BE2C (cell line): Measurements from ENCODE around the gene FARP1.

ENCODE experiments used
- DNase-seq: peaks from one replicate; pipeline ENCODE4 v3.0.0-alpha.2; 2020
- H3K27me3 ChIP-seq: fragments of 250-450 bp; sonication (Bioruptor Pico); 2 replicates; pipeline ENCODE4 v1.5.1; 2020; ENCODE audit warnings: mild to moderate bottlenecking
- H3K36me3 ChIP-seq: fragments of 250-450 bp; sonication (Bioruptor Pico); 2 replicates; pipeline ENCODE4 v1.5.1; 2020; ENCODE audit warnings: mild to moderate bottlenecking
- H3K4me1 ChIP-seq: fragments of 250-450 bp; sonication (Bioruptor Pico); 2 replicates; pipeline ENCODE4 v1.5.1; 2020
- H3K4me3 ChIP-seq: 2 replicates; pipeline ENCODE4 v1.5.1; 2011; ENCODE audit warnings: low read depth, low read length
- H3K9me3 ChIP-seq: fragments of 250-450 bp; sonication (Bioruptor Pico); 2 replicates; pipeline ENCODE4 v1.5.1; 2020
- CTCF ChIP-seq: IDR thresholded peaks from 2 replicates; pipeline ENCODE4 v1.5.1; 2012; ENCODE audit warnings: mild to moderate bottlenecking, low read depth, low read length

FARP1 gene

GRCh38 chr13:98216135-98216565, 73.3 kb downstream of the FARP1 start:
- peak; percentile 66 for DNase-seq
- H3K36me3 ChIP-seq: peaks cover 13% of the 10 kb centered on the region
- peaks cover 37% of the 10 kb centered on the region for H3K4me1 ChIP-seq
- no peaks in the 10 kb centered on the region for H3K9me3 ChIP-seq
- no peaks in the 10 kb centered on the region for H3K27me3 ChIP-seq
- TF ChIP-seq CTCF: no peak
- H3K4me3 ChIP-seq: no peak overlapping the region

- DNase-seq: no peak
- H3K4me3 ChIP-seq: no peak overlapping the region
- no peaks in the 10 kb centered on the region for H3K27me3 ChIP-seq
- peaks cover 43% of the 10 kb centered on the region for H3K4me1 ChIP-seq
- H3K9me3 ChIP-seq: no peaks in the 10 kb centered on the region
- H3K36me3 ChIP-seq: peaks cover 13% of the 10 kb centered on the region
- no peak for TF ChIP-seq CTCF
Measured at GRCh38 chr13:98216711-98217285, 73.9 kb downstream of the FARP1 start.

GRCh38 chr13:98217597-98217996, 74.7 kb downstream of the FARP1 start:
- Histone ChIP-seq H3K4me3 (no peak overlapping the region), H3K36me3 (peaks cover 13% of the 10 kb centered on the region), H3K4me1 (peaks cover 46% of the 10 kb centered on the region), H3K27me3 (no peaks in the 10 kb centered on the region), H3K9me3 (no peaks in the 10 kb centered on the region)
- no peak for DNase-seq
- no peak for TF ChIP-seq CTCF

- no peak for DNase-seq
- Histone ChIP-seq H3K4me1 (peaks cover 45% of the 10 kb centered on the region), H3K27me3 (no peaks in the 10 kb centered on the region), H3K36me3 (peaks cover 11% of the 10 kb centered on the region), H3K4me3 (no peak overlapping the region), H3K9me3 (no peaks in the 10 kb centered on the region)
- no peak for TF ChIP-seq CTCF
Measured at GRCh38 chr13:98219685-98220084, 76.8 kb downstream of the FARP1 start.

- Histone ChIP-seq H3K36me3 (peaks cover 4% of the 10 kb centered on the region; the same call in 1 of the 2 replicates), H3K9me3 (no peaks in the 10 kb centered on the region), H3K4me3 (no peak overlapping the region), H3K27me3 (no peaks in the 10 kb centered on the region), H3K4me1 (peaks cover 45% of the 10 kb centered on the region)
- no peak for DNase-seq
- TF ChIP-seq CTCF: no peak
Measured at GRCh38 chr13:98220271-98220791, 77.4 kb downstream of the FARP1 start.

GRCh38 chr13:98221234-98221633, 78.3 kb downstream of the FARP1 start:
- DNase-seq: no peak
- Histone ChIP-seq H3K4me1 (peaks cover 41% of the 10 kb centered on the region), H3K4me3 (no peak overlapping the region), H3K9me3 (no peaks in the 10 kb centered on the region), H3K36me3 (peaks cover 3% of the 10 kb centered on the region), H3K27me3 (no peaks in the 10 kb centered on the region)
- TF ChIP-seq CTCF: no peak
